Left hindlimb (tissue), 1 donor: ENCODE measurements around the gene ATAD2B.
"Not testable (repeated sequence)": the region's sequence is repeated elsewhere in the genome, so short reads cannot be mapped to it uniquely, and the experiment has no call there.

Experiments
- DNase-seq: peaks from one replicate; pipeline ENCODE4 v3.0.0-alpha.2; 2018

The ATAD2B gene

DNA sequence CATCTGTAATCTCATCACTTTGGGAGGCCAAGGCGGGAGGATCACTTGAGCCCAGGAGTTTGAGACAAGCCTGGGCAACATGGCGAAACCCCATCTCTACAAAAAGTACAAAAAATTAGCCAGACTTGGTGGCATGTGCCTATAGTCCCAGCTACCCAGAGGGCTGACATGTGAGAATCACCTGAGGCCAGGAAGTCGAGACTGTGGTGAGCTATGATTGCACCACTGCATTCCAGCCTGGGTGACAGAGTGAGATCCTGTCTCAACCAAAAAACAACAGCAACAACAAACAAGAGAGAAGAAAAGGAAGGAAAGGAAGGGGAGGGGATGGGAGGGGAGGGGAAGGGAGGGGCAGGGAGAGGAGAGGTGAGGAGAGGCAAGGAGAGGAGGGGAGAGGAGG lies 203.9 kb downstream of the ATAD2B start:
- not testable (repeated sequence) for DNase-seq

DNA sequence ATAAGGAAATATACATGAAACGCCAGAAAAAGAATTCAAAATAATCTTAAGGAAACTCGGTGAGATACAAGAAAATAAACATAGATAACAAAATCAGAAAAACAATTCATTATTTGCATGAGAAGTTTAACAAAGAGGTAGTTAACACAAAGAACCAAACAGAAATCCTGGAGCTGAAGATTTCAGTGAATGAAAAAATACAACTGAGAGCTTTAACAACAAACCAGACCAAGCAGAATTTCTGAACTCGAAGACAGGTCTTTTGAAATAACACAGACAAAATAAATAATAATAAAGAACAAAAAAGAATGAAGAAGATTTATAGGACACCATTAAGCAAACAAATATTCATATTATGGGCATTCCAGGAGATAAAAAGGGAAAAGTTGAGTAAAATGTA lies 204.7 kb downstream of the ATAD2B start:
- no peak for DNase-seq

DNA sequence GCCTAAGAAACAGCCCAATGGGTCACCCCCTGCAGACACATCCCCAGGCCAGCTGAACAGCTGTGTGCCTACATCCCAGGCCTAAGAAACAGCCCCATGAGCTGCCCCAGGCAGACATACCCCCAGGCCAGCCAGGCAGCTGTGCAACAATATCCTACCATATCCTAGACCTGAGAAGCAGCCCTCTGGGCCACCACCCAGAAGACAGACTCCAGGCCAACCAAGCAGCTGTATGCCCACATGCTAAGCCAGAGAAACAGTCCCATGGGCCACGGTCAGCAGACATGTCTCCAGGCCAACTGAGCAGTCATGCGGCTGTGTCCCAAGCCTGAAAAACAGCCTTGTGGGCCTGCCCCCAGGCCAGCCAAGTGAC lies 205.5 kb downstream of the ATAD2B start:
- DNase-seq: no peak

DNA sequence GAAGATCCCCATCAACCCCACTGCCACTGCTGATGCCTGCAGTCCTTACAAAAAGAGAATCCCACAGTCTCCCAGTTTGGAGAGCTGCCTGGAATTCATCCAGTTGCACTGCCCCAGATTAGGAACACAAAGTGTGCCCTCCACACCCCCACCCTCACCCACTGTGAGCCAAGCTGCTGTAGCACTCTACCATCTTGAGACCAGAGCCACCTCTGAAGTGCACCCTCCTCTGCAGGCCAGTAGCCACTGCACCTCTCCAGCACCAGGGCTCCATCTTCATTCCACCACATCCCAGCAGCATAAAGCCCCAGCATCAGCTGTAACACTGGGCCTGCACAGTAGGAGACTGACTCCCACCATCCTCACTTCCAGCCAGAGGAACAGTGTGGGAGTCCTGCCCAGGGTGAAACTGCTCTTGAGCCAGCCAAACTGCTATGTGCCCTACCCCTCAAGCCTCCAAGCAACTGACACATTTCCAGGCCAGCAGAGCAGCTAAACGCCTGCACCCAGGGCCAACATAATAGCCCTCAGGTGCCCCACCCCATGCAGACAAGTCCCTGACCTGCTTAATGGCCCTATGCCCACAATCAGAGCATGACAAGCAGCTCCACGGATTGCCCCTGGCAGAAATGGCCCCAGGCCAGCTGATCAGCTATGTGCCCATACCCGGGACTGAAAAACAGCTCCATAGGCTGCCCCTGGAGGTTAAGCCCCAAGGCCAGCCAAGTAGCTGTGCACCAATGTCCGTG lies 206.0 kb downstream of the ATAD2B start:
- DNase-seq: no peak

DNA sequence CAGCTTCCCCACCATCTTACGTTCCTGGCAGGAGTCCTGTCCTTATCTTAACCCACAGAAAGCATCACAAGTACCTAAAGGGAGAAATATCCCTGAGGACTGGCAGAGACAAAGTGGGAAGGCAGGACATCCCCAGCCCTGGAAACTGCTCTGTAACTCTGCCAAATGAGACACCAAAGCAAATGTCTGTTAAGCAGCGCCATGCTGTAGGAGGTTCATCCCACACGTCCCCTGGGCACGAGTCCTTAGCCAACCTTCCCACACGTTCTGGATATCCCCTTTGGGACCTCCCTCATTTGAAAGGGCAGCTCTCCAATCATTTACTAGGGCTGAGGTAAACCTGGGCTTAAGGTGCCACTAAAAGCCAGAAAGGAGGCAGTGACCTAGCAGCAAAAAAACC lies 207.2 kb downstream of the ATAD2B start:
- DNase-seq: no peak

DNA sequence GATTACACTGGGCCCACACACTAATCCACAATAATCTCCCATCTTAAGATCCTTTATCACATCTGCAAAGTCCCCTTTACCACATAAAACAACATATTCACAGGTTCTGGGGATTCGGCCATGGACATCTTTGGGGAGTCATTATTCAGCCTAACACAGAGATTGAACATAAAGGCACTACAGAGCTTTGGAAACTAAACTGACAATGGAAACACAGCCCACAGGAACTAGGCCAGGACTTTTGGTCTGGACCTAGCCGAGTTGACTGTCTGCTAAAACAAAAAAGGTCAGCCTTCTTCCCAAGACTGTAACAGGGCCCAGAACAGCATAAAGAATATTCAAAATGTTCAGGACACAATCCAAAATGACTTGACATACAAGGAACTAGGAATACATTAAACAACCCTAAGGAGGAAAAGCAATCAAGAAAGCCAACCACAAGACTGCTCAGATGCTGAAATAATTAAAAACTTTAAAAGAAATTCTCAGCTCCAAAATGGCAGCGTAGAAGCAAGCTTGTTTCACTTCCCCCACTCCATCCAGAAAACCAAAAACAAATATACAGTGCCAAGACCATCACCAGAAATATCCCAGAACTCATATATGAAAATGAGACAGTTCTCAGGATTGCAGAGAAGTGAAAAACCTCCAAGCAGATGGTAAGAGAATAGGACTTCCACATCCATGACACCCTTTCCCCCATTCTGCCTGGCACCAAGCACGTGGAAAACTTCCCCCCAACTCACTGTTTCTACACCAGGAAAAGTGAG lies 207.8 kb downstream of the ATAD2B start:
- DNase-seq: peak; percentile 67

DNA sequence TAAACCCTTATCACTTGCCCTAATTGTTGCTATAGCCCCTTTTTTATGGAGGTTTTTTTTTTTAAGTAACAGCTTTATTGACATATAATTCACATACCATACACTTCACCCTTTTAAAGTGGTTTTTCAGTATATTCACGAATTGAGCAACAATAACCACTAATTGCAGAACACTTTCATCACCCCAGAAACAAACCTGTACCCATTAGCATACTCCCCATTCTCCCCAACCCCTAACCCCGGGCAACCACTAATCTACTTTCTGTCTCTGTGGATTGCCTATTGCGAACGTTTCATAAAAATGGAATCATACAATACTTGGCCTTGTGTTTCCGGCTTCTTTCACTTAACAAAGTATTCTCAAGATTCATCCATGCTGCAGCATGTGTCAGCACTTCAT lies 213.6 kb downstream of the ATAD2B start:
- DNase-seq: no peak

DNA sequence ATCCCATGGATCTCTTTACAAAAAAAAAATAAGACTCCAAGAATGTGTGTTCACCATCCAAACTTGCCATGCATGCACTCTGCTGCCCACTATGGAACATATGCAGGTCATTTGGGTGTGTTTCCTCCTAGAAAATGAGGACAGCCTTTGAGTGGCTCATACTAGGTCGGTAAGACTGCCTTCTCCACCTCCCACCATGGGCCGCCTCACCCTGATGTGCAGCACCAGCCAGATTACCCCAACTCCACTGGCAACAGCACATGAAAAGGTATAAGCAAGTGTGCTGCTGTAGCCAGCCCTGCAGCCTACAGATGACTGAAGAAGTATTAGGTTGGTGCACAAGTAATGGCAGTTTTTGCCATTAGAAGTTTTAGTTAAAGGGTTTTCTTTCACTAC lies 214.2 kb downstream of the ATAD2B start:
- no peak for DNase-seq

DNA sequence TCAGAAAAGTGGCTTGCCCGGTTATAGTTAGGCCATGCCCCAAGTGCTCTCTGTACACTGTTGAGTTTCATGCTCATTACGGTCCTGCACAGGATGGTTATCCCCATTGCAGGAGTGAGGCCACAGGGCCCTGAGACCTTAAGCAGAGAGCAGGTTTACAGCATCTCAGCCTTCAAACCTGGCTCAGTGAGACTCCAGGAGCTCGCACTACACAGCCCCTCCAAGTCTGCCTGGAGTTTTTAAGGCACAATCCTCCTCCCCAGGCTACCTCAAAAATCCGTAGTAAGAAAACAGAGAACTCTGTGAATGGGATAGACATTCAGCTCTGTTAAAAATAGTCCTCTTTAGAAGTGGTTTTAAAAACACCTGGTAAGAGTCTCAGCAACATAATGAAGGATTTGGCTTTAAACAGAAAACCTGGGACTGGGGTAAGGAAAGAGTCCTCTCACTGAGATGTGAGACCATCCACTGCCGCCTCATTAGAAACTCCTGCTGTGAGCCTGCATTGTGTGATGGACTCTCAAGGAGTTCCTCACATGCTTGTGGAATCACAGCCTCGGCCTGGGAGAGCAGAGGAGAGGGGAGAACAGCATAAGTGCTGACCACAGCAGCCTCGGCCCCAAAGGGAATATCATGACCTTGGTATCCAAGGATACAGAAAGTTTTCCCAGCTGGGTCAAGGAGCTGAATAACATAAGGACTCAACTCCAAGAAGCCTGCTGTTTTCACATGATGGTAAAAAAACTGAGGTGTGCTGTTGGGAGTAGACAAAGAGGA lies 214.8 kb downstream of the ATAD2B start:
- no peak for DNase-seq

DNA sequence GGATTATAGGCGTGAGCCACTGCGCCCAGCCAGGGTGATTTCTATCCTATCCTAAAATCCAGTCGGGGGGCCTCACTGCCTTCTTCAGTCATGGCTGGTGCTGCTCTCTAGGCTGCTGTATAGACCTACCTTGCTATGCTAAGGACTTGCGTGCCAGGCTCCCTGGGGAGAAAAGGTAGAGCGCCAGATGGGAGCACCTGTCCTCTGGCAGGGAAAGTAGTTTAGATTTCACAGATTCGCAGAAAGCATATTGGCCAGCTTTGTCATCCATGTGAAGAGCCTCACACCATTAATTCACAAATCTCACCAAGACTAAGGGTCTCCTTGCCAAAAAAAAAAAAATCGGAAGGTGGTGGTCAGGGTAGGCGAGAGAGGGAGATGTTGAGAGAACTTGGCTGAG lies 217.6 kb downstream of the ATAD2B start:
- DNase-seq: no peak

DNA sequence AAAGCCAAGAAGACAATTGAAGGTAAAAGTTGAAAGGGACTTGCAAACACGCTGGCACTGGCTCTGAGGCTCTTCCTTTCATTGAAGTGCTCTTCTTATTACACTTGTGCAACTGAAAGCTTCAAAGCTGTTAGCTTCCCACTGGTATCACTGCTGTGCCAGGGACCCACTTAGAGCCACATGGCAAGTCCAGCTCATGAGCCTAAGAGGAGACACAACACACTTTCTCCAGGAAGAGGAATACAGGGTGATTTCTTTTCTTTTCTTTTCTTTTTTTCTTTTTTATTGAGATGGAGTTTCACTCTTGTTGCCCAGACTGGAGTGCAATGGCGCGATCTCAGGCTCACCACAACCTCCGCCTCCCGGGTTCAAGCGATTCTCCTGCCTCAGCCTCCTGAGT lies 218.2 kb downstream of the ATAD2B start:
- DNase-seq: no peak

DNA sequence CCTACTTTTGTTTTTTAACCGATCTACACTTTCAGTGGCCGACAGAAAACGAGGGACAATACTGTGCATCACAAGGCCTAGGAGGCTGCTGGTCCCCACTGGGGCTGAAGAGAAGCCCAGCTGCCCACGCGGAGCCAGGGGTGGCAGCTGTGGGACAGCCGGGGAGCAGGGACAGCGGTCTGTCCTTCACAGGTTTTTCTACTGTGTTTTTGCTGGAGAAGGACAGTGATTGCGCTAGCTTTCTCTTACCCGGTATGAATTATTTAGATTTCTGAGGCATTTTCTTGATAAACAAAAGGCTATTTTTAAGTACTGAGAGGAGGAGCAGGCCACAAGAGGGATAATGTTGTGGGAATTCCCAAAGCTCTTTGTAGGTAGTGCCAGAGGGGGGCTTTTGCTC lies 219.8 kb downstream of the ATAD2B start:
- DNase-seq: no peak

DNA sequence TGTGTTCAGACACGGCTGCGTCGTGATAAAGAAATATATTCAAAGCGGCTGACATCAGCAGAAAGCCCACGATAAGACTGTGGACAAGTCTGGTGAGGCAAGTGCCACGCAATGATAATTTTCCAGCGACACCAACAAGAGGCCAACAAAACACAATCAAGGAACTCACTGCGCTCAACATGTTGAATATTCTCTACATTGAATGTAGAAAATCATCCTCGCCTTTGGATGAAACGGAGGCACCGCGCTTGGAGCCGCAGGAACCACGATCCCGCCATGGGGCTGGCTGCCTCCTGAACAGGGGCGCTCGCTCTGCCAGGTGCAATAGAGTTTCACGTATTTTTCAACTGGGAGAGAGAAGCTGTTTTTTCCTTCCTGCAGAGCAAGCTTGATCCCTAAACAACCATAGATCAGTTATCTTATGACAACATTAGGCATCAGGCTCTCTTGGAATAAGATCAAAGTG lies 220.3 kb downstream of the ATAD2B start:
- DNase-seq: no peak

DNA sequence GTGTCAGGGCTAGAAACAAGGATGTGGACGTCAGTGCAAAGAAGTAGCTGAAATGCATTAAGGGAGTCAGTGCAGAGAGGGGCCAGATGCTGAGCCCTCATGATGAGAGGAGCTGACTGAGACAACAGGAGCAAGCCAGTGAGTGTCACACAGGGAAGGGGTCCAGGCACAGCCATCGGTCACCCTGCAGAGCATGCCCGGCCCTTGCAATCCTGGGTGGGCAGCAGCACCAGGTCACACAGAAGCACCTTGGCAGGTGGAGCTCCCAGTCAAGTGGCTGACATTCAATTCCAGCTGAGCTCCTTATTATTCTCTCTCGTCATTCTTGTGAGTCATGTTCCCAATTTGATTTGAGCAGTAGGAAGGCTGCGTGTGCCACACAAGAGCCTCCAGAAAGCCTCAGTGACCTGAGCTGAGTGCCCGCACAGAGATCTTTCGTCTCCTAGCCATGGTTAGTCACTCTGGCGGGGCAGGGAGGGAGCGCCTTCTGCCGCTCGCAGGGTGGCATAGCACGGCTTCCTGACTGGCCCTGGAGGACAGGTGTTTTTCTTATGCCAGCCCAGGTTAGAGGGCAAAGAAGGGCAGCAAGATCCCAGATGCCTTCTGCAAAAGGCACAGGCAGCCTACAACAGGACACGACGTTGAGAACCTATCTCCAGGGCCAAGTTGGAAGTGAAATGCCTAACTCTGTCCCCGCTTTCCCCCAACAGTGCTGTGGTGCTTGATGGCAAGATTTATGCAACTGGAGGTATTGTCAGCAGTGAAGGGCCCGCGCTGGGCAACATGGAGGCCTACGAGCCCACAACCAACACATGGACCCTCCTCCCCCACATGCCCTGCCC lies 220.9 kb downstream of the ATAD2B start:
- no peak for DNase-seq

DNA sequence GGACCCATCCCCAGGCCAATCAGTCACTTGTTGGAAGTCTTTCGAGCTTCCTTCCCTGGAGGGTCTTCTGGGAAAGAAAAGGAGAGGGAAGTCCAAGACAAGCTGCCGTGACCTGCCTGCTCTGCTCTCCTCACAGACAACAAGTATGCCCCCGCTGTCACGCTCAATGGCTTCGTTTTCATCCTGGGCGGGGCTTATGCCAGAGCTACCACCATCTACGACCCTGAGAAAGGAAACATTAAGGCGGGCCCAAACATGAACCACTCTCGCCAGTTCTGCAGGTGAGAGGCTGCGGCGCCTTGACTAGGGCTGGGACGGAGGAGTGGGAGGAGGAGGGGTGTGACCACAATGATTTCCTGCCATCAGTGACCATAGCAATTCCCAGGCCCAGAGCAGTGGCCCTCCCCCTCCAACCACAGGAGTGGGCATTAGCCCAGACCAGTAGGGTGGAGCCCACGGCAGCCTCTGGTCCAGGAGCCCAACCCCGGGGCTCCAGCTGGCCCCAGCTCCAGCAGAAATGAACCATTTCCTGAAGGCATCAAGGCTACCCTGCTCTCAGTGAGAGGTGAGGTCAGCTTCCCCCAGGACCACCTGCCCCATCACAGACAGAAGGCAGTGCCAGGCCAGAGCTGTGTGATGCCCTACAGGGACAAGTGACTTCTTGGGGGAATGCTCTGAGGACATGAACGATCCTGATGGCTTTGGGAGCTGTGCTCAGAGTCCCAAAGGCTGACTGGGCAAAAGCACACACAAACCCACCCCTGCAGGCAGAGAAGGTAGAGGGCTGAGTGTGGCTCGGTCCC lies 223.1 kb downstream of the ATAD2B start:
- DNase-seq: no peak

DNA sequence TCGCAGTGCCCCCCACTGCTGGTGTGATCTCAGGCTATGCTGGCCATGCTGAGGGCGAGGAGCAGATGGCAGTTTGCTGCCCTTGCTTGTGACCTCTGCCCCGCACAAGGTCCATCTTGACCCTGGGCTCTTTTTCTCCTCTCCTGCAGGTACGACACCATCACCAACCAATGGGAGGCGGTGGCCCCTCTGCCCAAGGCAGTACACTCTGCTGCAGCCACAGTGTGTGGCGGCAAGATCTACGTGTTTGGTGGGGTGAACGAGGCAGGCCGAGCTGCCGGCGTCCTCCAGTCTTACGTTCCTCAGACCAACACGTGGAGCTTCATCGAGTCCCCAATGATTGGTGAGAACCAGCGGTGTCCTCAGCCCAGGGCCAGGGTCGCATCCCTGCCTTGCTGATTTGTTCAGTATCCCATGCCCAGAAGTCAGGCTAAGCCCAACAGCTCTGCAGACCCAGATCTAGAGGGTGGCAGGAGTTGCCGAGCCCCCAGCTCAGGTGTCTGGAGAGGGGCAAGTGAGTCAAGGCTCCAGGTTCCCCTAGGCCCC lies 223.8 kb downstream of the ATAD2B start:
- DNase-seq: no peak

DNA sequence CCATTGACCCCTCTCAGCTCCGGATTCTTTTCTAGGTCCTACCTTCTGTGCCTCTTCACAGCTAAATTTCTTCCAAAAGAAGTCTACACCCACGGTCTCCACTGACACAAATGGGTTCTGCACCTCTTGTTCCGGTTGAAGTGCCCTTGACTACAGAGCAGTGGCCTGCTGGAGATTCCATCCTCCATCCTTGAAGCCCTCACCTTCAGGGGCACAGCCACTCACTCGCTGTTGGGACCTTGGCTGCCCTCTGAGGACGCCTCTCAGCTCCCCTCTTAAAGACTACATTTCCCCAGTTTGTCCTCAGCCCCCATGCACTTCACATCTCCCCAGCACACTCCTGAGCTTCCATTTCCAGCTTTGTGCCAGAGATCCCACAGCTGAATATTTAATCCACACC lies 226.3 kb downstream of the ATAD2B start:
- DNase-seq: no peak

DNA sequence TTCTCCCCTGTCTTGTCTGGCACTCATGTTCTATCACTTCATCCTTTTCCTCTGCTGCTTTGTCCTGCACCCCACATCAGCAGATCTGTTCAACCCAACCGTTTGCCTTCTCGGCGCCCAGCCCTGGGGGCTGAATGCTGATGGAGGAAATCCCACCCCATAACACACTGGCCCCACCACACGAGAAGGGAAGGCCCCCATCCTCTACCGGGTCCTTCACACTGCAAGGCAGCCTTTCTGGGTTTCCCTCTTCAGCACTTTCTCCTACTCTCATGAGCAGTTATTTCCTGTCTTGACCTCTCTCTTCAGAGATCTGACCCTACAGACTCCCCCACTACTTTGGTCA lies 227.4 kb downstream of the ATAD2B start:
- DNase-seq: no peak

DNA sequence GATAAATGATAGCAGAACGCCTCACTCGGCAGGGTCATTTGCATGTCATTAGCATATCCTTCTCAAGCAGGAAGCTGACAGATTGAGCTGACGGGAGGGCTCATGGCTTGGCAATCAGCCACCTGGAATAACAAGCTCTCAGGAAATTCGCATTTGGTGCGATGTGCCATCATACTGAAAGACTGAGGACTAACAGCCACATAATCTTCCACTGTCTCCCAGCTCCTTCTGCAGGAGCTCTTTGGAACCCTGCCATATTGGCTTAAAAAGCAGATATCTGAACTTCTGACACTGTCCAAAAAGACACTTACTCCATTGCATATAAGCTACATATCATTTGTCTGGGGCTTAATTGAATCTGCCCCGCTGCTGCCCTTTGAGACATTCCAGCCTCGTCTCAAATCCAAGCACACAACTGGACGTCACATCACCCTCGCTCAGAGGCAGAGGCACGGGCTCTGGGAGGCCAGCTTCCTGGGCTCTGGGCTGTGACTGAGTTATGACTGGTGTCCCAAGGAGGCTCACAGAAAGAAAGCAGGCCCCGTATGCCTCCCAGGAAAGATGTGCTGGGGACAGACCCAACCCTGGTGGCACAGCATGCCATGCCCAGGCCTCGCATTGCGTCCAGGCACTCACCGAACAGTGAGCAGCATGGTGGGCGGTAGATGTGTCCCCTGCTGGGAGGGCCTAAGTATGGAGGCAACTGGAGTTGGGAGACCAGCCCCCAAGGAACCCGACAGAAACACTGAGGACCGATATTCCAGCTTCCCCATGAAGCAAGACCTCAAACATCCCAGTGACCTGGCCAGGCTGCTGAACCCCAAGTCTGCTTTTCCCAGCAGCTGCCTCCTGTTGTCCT lies 228.0 kb downstream of the ATAD2B start:
- no peak for DNase-seq
